PC-9 (cell line): ENCODE data around the gene ENPP7. TPM values are rescaled to one million over a fixed set of nuclear protein-coding genes. Genes with fewer than 3 reads are reported as not detected.
A peak's percentile ranks its signal among the peaks of the same experiment; 100 is the strongest.

Experiments
- BruUV-seq: library from RNA; stranded (reverse); fragments of 400-500 nt; replicated peaks from 2 replicates; lab custom pipeline; 2021; lab: Mats Ljungman, UMichigan
- CTCF ChIA-PET: fragments of 300-600 bp; sonication (Branson Sonifier 250); formaldehyde crosslinking; loops from one replicate; lab custom pipeline; 2022; ENCODE audit warnings: antibody characterized with exemption; lab: Charles Lee
- POLR2A ChIA-PET: fragments of 300-600 bp; sonication (Branson Sonifier 250); formaldehyde crosslinking; loops from one replicate; lab custom pipeline; 2022; ENCODE audit warnings: antibody characterized with exemption; ENCODE audit not compliant: unreplicated experiment; lab: Charles Lee
- DNase-seq, 2 experiments: peaks; one replicate each; pipeline versions ENCODE4 v3.0.0 to v3.0.0-alpha.2; 2015 to 2022; ENCODE audit warnings: mixed read lengths in 1 of 2
- H2AFZ ChIP-seq: fragments of 200-600 bp; sonication (generic); 2 replicates; pipeline ENCODE4 v1.8.1; 2017; ENCODE audit warnings: antibody characterized with exemption
- H3F3A ChIP-seq: fragments of 200-600 bp; sonication (generic); 2 replicates; pipeline ENCODE4 v1.8.1; 2017; ENCODE audit warnings: antibody characterized with exemption, mild to moderate bottlenecking, low read depth; ENCODE audit not compliant: insufficient read depth
- H3K27ac ChIP-seq: fragments of 200-600 bp; sonication (generic); 2 replicates; pipeline ENCODE4 v1.6.1; 2016; ENCODE audit warnings: mixed run types
- H3K27me3 ChIP-seq: fragments of 200-600 bp; sonication (generic); 2 replicates; pipeline ENCODE4 v1.6.1; 2016; ENCODE audit warnings: low read depth, mixed run types; ENCODE audit not compliant: insufficient read depth
- H3K36me3 ChIP-seq: fragments of 200-600 bp; sonication (generic); 2 replicates; pipeline ENCODE4 v1.6.1; 2016; ENCODE audit warnings: low read depth, mixed run types
- H3K4me1 ChIP-seq: fragments of 200-600 bp; sonication (generic); replicated peaks from 2 replicates; pipeline ENCODE4 v1.6.1; 2016; ENCODE audit warnings: mixed run types; ENCODE audit not compliant: insufficient read depth
- H3K4me2 ChIP-seq: fragments of 200-600 bp; sonication (generic); 2 replicates; pipeline ENCODE4 v1.6.1; 2017; ENCODE audit warnings: mixed run types
- H3K4me3 ChIP-seq: fragments of 200-600 bp; sonication (generic); 2 replicates; pipeline ENCODE4 v1.6.1; 2016; ENCODE audit warnings: mixed run types
- H3K79me2 ChIP-seq: fragments of 200-600 bp; sonication (generic); 2 replicates; pipeline ENCODE4 v1.6.1; 2017; ENCODE audit warnings: low read depth, mixed run types
- H3K9me2 ChIP-seq: fragments of 200-600 bp; sonication (generic); 2 replicates; pipeline ENCODE4 v1.8.1; 2017; ENCODE audit warnings: mild to moderate bottlenecking; ENCODE audit not compliant: insufficient read depth
- H3K9me3 ChIP-seq: fragments of 200-600 bp; sonication (generic); 2 replicates; pipeline ENCODE4 v1.8.1; 2016; ENCODE audit warnings: low read depth; ENCODE audit not compliant: insufficient read depth
- H4K20me1 ChIP-seq: fragments of 200-600 bp; sonication (generic); 2 replicates; pipeline ENCODE4 v1.8.1; 2017; ENCODE audit not compliant: insufficient read depth
- EZH2 ChIP-seq: fragments of 200-600 bp; sonication (generic); IDR thresholded peaks from 2 replicates; pipeline ENCODE4 v1.8.0; 2017; ENCODE audit warnings: antibody characterized with exemption, low read depth
- intact Hi-C: fragments of 100-400 bp; cut with micrococcal nuclease; formaldehyde crosslinking; loops from one replicate; pipeline ENCODE4 v1.10.0; 2022; ENCODE audit not compliant: unreplicated experiment
- total RNA-seq: library from RNA; stranded (reverse); gene quantifications from 2 replicates; pipeline ENCODE4 v1.2.3, GENCODE V29; 2021
- TF ChIP-seq, protein P1 (sequence below): fragments of 200-600 bp; sonication (generic); conservative IDR thresholded peaks from 2 replicates; pipeline ENCODE4 v1.6.1; 2017; ENCODE audit warnings: mixed run types, antibody characterized with exemption, mild to moderate bottlenecking, moderate library complexity

The ENPP7 gene
- total RNA-seq, 1 experiment from 2014 or later: not detected

- H3K27ac ChIP-seq: no peak overlapping the region; the same call in 1 of the 2 replicates
- H3K79me2 ChIP-seq: no peaks in the 10 kb centered on the region; the same call in 1 of the 2 replicates
- intact Hi-C loops: loop anchor here (2.0 kb wide), 1 partner anchor 170 kb away; no protein-coding TSS in a partner anchor
- no peaks in the 10 kb centered on the region for H3K9me2 ChIP-seq
- no peak overlapping the region for H2AFZ ChIP-seq
- no peak for DNase-seq
- CTCF ChIA-PET: interaction anchor here (0.6 kb wide), 1 partner anchor 21 kb away, joined by 3 read pairs; no protein-coding TSS in a partner anchor
- no peaks in the 10 kb centered on the region for H3K36me3 ChIP-seq
- H3K4me1 ChIP-seq: peaks cover 37% of the 10 kb centered on the region
- H3F3A ChIP-seq: peaks cover 49% of the 10 kb centered on the region
- no peaks in the 10 kb centered on the region for H4K20me1 ChIP-seq
- POLR2A ChIA-PET: no interaction called here
- H3K4me2 ChIP-seq: peak overlapping the region; percentile 56; the same call in 1 of the 2 replicates
- no peaks in the 10 kb centered on the region for H3K9me3 ChIP-seq
- H3K27me3 ChIP-seq: no peaks in the 10 kb centered on the region
- TF ChIP-seq EZH2: no peak
- TF ChIP-seq, protein P1, sequence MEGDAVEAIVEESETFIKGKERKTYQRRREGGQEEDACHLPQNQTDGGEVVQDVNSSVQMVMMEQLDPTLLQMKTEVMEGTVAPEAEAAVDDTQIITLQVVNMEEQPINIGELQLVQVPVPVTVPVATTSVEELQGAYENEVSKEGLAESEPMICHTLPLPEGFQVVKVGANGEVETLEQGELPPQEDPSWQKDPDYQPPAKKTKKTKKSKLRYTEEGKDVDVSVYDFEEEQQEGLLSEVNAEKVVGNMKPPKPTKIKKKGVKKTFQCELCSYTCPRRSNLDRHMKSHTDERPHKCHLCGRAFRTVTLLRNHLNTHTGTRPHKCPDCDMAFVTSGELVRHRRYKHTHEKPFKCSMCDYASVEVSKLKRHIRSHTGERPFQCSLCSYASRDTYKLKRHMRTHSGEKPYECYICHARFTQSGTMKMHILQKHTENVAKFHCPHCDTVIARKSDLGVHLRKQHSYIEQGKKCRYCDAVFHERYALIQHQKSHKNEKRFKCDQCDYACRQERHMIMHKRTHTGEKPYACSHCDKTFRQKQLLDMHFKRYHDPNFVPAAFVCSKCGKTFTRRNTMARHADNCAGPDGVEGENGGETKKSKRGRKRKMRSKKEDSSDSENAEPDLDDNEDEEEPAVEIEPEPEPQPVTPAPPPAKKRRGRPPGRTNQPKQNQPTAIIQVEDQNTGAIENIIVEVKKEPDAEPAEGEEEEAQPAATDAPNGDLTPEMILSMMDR: no peak
- H3K4me3 ChIP-seq: no peak overlapping the region
- BruUV-seq: no TSS peak
Measured at GRCh38 chr17:79746889-79747507, 16.3 kb downstream of the ENPP7 start.

- Histone ChIP-seq H3K9me2 (no peaks in the 10 kb centered on the region), H3K36me3 (no peaks in the 10 kb centered on the region), H3F3A (peaks cover 51% of the 10 kb centered on the region), H3K9me3 (no peaks in the 10 kb centered on the region), H3K4me3 (no peak overlapping the region), H3K27me3 (no peaks in the 10 kb centered on the region), H3K27ac (no peak overlapping the region), H3K79me2 (no peaks in the 10 kb centered on the region; the same call in 1 of the 2 replicates), H4K20me1 (no peaks in the 10 kb centered on the region), H2AFZ (no peak overlapping the region), H3K4me2 (no peak overlapping the region), H3K4me1 (peaks cover 32% of the 10 kb centered on the region)
- CTCF ChIA-PET: no interaction called here
- POLR2A ChIA-PET: no interaction called here
- intact Hi-C loops: loop anchor here (2.0 kb wide), 1 partner anchor 169 kb away; no protein-coding TSS in a partner anchor
- DNase-seq: no peak
- TF ChIP-seq EZH2: no peak
- TF ChIP-seq, protein P1: no peak
- no TSS peak for BruUV-seq
Measured at GRCh38 chr17:79747508-79748294, 17.0 kb downstream of the ENPP7 start.

DNA sequence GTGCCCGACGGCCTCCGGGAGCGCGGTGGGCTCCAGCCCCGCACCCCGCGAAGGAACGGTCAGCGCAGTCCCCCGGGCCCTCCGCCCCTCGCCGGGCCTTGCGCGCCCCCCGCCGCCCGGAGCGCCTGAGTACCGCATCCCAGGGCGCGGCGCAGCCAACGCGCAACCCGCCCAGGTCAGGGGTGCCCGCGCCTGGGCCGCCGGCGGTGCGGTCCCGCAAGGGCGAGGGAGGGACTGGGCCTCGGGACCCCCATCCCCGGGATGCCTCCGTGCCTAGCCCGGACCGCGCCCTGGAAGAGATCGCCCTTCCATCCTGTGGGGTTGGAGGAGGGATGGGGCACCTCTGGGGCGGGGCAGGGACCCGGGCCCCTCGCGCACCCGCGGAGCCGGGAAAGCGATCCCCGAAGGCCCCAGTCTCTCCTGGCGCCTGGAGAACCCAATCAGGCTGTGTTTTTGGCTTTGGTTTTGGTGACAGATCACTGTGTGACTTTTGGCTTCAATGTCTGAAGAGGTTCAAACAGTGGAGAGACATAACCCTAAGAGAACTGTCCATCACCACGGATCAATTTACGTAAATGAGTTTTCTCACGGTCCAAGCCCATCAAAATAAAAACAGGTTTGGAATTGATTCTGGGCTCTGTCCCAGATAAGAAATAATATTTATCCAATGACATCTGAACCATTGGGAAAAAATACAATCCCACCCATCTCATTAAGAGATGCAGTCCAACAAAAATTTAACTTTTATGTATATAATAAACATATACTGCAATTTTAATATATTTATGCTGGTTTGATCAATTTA lies 17.8 kb downstream of the ENPP7 start:
- CTCF ChIA-PET: no interaction called here
- no peak for TF ChIP-seq EZH2
- TF ChIP-seq, protein P1: no peak
- no peaks in the 10 kb centered on the region for H3K27me3 ChIP-seq

More for the DNA sequence above, 17.8 kb downstream of the ENPP7 start:
- H3F3A ChIP-seq: peaks cover 51% of the 10 kb centered on the region
- no peak for DNase-seq
- POLR2A ChIA-PET: no interaction called here
- no peaks in the 10 kb centered on the region; the same call in 1 of the 2 replicates for H3K79me2 ChIP-seq
- intact Hi-C loops: no loop called here
- H4K20me1 ChIP-seq: no peaks in the 10 kb centered on the region
- H3K4me2 ChIP-seq: no peak overlapping the region
- H3K36me3 ChIP-seq: no peaks in the 10 kb centered on the region
- H3K9me2 ChIP-seq: no peaks in the 10 kb centered on the region
- no peak overlapping the region for H2AFZ ChIP-seq
- H3K4me3 ChIP-seq: no peak overlapping the region
- no peaks in the 10 kb centered on the region for H3K9me3 ChIP-seq
- H3K4me1 ChIP-seq: peaks cover 32% of the 10 kb centered on the region
- no TSS peak for BruUV-seq
- no peak overlapping the region for H3K27ac ChIP-seq
